Adipocyte (in vitro differentiated cells): ENCODE data around the gene ALDH1B1.

ENCODE experiments used
- DNase-seq: peaks from one replicate; pipeline ENCODE4 v3.0.0-alpha.2; 2015; ENCODE audit warnings: low read depth
- H3K27me3 ChIP-seq: replicated peaks from 2 replicates; pipeline ENCODE4 v1.7.0; 2013; ENCODE audit warnings: mild to moderate bottlenecking, low read length, moderate library complexity; ENCODE audit not compliant: control insufficient read depth, insufficient read depth
- H3K36me3 ChIP-seq: 2 replicates; pipeline ENCODE4 v1.7.0; 2013; ENCODE audit warnings: low read length, mild to moderate bottlenecking, moderate library complexity; ENCODE audit not compliant: control insufficient read depth, insufficient read depth, severe bottlenecking
- H3K4me1 ChIP-seq: 2 replicates; pipeline ENCODE4 v1.7.0; 2013; ENCODE audit warnings: mild to moderate bottlenecking, low read length, moderate library complexity; ENCODE audit not compliant: control insufficient read depth, insufficient read depth
- H3K4me3 ChIP-seq: 2 replicates; pipeline ENCODE4 v1.7.0; 2013; ENCODE audit warnings: mild to moderate bottlenecking, low read length, moderate library complexity
- H3K9ac ChIP-seq: 2 replicates; pipeline ENCODE4 v1.7.0; 2013; ENCODE audit warnings: mild to moderate bottlenecking, low read length, moderate library complexity
- H3K9me3 ChIP-seq: 2 replicates; pipeline ENCODE4 v1.7.0; 2013; ENCODE audit warnings: mild to moderate bottlenecking, low read length, moderate library complexity; ENCODE audit not compliant: control insufficient read depth

Gene ALDH1B1

GRCh38 chr9:38435521-38435920, 43.0 kb downstream of the ALDH1B1 start:
- Histone ChIP-seq H3K9ac (peak overlapping the region; percentile 13), H3K4me1 (peaks cover 42% of the 10 kb centered on the region), H3K9me3 (no peaks in the 10 kb centered on the region), H3K4me3 (no peak overlapping the region), H3K36me3 (no peaks in the 10 kb centered on the region), H3K27me3 (peaks cover 10% of the 10 kb centered on the region)
- DNase-seq: peak; percentile 9

- Histone ChIP-seq H3K9ac (no peak overlapping the region), H3K36me3 (no peaks in the 10 kb centered on the region), H3K4me3 (no peak overlapping the region), H3K9me3 (no peaks in the 10 kb centered on the region), H3K4me1 (peaks cover 42% of the 10 kb centered on the region), H3K27me3 (peaks cover 5% of the 10 kb centered on the region)
- no peak for DNase-seq
These were observed 44.2 kb downstream of the ALDH1B1 start for GRCh38 chr9:38436708-38437107.

GRCh38 chr9:38437193-38437823, 44.8 kb downstream of the ALDH1B1 start:
- no peaks in the 10 kb centered on the region for H3K36me3 ChIP-seq
- DNase-seq: peak; percentile 49
- H3K27me3 ChIP-seq: peaks cover 11% of the 10 kb centered on the region

GRCh38 chr9:38439291-38439915, 46.9 kb downstream of the ALDH1B1 start:
- Histone ChIP-seq H3K9ac (no peak overlapping the region), H3K4me3 (no peak overlapping the region), H3K9me3 (no peaks in the 10 kb centered on the region), H3K27me3 (peaks cover 15% of the 10 kb centered on the region), H3K4me1 (peaks cover 41% of the 10 kb centered on the region), H3K36me3 (no peaks in the 10 kb centered on the region)
- DNase-seq: no peak

More at GRCh38 chr9:38437193-38437823, 44.8 kb downstream of the ALDH1B1 start:
- no peak overlapping the region for H3K9ac ChIP-seq
- peaks cover 42% of the 10 kb centered on the region for H3K4me1 ChIP-seq
- H3K4me3 ChIP-seq: no peak overlapping the region
- H3K9me3 ChIP-seq: no peaks in the 10 kb centered on the region

- Histone ChIP-seq H3K9me3 (no peaks in the 10 kb centered on the region), H3K4me3 (no peak overlapping the region), H3K27me3 (peaks cover 15% of the 10 kb centered on the region), H3K9ac (no peak overlapping the region), H3K4me1 (peaks cover 36% of the 10 kb centered on the region), H3K36me3 (no peaks in the 10 kb centered on the region)
- no peak for DNase-seq
These were observed 47.4 kb downstream of the ALDH1B1 start for GRCh38 chr9:38439916-38440301.

GRCh38 chr9:38440516-38440915, 48.0 kb downstream of the ALDH1B1 start:
- no peak overlapping the region for H3K9ac ChIP-seq
- H3K36me3 ChIP-seq: no peaks in the 10 kb centered on the region
- no peak for DNase-seq
- peaks cover 29% of the 10 kb centered on the region for H3K4me1 ChIP-seq
- H3K9me3 ChIP-seq: no peaks in the 10 kb centered on the region
- peaks cover 15% of the 10 kb centered on the region for H3K27me3 ChIP-seq
- H3K4me3 ChIP-seq: no peak overlapping the region

GRCh38 chr9:38441347-38442085, 49.0 kb downstream of the ALDH1B1 start:
- no peak for DNase-seq
- no peaks in the 10 kb centered on the region for H3K9me3 ChIP-seq
- H3K27me3 ChIP-seq: peaks cover 20% of the 10 kb centered on the region
- no peaks in the 10 kb centered on the region for H3K36me3 ChIP-seq
- peaks cover 20% of the 10 kb centered on the region for H3K4me1 ChIP-seq
- no peak overlapping the region for H3K9ac ChIP-seq
- no peak overlapping the region for H3K4me3 ChIP-seq

- Histone ChIP-seq H3K27me3 (peaks cover 20% of the 10 kb centered on the region), H3K36me3 (no peaks in the 10 kb centered on the region), H3K4me1 (peaks cover 14% of the 10 kb centered on the region), H3K9ac (no peak overlapping the region), H3K9me3 (no peaks in the 10 kb centered on the region), H3K4me3 (no peak overlapping the region)
- no peak for DNase-seq
These were observed 50.1 kb downstream of the ALDH1B1 start for GRCh38 chr9:38442473-38443096.

- H3K9me3 ChIP-seq: no peaks in the 10 kb centered on the region
- DNase-seq: peak; percentile 7
- H3K36me3 ChIP-seq: no peaks in the 10 kb centered on the region
- peaks cover 20% of the 10 kb centered on the region for H3K27me3 ChIP-seq
- no peak overlapping the region for H3K9ac ChIP-seq
- no peak overlapping the region for H3K4me3 ChIP-seq
- peaks cover 13% of the 10 kb centered on the region for H3K4me1 ChIP-seq
These were observed 50.7 kb downstream of the ALDH1B1 start for GRCh38 chr9:38443181-38443580.

GRCh38 chr9:38443597-38443996, 51.1 kb downstream of the ALDH1B1 start:
- H3K9ac ChIP-seq: no peak overlapping the region
- H3K36me3 ChIP-seq: no peaks in the 10 kb centered on the region
- H3K9me3 ChIP-seq: no peaks in the 10 kb centered on the region
- peak; percentile 10 for DNase-seq
- H3K27me3 ChIP-seq: peaks cover 20% of the 10 kb centered on the region
- H3K4me1 ChIP-seq: peaks cover 13% of the 10 kb centered on the region
- H3K4me3 ChIP-seq: no peak overlapping the region
